A673 (cell line): ENCODE measurements around the gene RAB18. TPM values are rescaled to one million over a fixed set of nuclear protein-coding genes. Genes with fewer than 3 reads are reported as not detected.
A peak's percentile ranks its signal among the peaks of the same experiment; 100 is the strongest.

ENCODE experiments used
- BruUV-seq: library from RNA; stranded (reverse); fragments of 400-500 nt; replicated peaks from 2 replicates; lab custom pipeline; 2021; lab: Mats Ljungman, UMichigan
- CTCF ChIA-PET: fragments of 300-600 bp; sonication (Branson Sonifier 250); formaldehyde crosslinking; loops from one replicate; lab custom pipeline; 2022; ENCODE audit warnings: antibody characterized with exemption; lab: Charles Lee
- POLR2A ChIA-PET: fragments of 300-600 bp; sonication (Branson Sonifier 250); formaldehyde crosslinking; loops from one replicate; lab custom pipeline; 2022; ENCODE audit warnings: antibody characterized with exemption; ENCODE audit not compliant: low non-redundant PET; lab: Charles Lee
- DNase-seq: peaks from one replicate; pipeline ENCODE4 v3.0.0-alpha.2; 2015; ENCODE audit warnings: low spot score
- H3K27ac ChIP-seq: fragments of 200-600 bp; sonication (generic); 2 replicates; pipeline ENCODE4 v1.5.1; 2016; ENCODE audit warnings: mixed run types, low read depth, mild to moderate bottlenecking, mixed read lengths, antibody characterized with exemption, low read length; ENCODE audit not compliant: poor library complexity, severe bottlenecking
- H3K27me3 ChIP-seq: fragments of 200-600 bp; sonication (generic); replicated peaks from 2 replicates; pipeline ENCODE4 v1.6.1; 2017; ENCODE audit warnings: mixed run types, low read depth, mild to moderate bottlenecking, mixed read lengths, antibody characterized with exemption, low read length; ENCODE audit not compliant: insufficient read depth, poor library complexity
- H3K36me3 ChIP-seq: fragments of 200-600 bp; sonication (generic); 2 replicates; pipeline ENCODE4 v1.6.1; 2016; ENCODE audit warnings: mixed run types, mild to moderate bottlenecking, mixed read lengths, antibody characterized with exemption, low read length; ENCODE audit not compliant: insufficient read depth, poor library complexity, severe bottlenecking
- H3K4me1 ChIP-seq: fragments of 200-600 bp; sonication (generic); 2 replicates; pipeline ENCODE4 v1.6.1; 2017; ENCODE audit warnings: mixed run types, mild to moderate bottlenecking, mixed read lengths, antibody characterized with exemption, low read length; ENCODE audit not compliant: insufficient read depth, poor library complexity, severe bottlenecking
- H3K4me3 ChIP-seq: fragments of 200-600 bp; sonication (generic); 2 replicates; pipeline ENCODE4 v1.5.1; 2016; ENCODE audit warnings: low read depth, mixed run types, mild to moderate bottlenecking, mixed read lengths, low read length; ENCODE audit not compliant: poor library complexity, severe bottlenecking
- H3K9me3 ChIP-seq: fragments of 200-600 bp; sonication (generic); 2 replicates; pipeline ENCODE4 v1.6.1; 2016; ENCODE audit warnings: mixed run types, low read depth, mild to moderate bottlenecking, mixed read lengths, antibody characterized with exemption, low read length; ENCODE audit not compliant: poor library complexity, severe bottlenecking
- CTCF ChIP-seq: fragments of 300-800, 200-600 bp; sonication (generic); conservative IDR thresholded peaks from 2 replicates; pipeline ENCODE4 v1.5.1; 2017; ENCODE audit warnings: low read depth, mild to moderate bottlenecking, antibody characterized with exemption, low read length, moderate library complexity, mixed read lengths
- EZH2 ChIP-seq: fragments of 200-600 bp; sonication (generic); IDR thresholded peaks from 2 replicates; pipeline ENCODE4 v1.6.1; 2017; ENCODE audit warnings: borderline replicate concordance, low read depth, mild to moderate bottlenecking, mixed read lengths, antibody characterized with exemption, low read length; ENCODE audit not compliant: poor library complexity, severe bottlenecking
- intact Hi-C: fragments of 100-400 bp; cut with micrococcal nuclease; formaldehyde crosslinking; loops from one replicate; pipeline ENCODE4 v1.10.0; 2022; ENCODE audit not compliant: unreplicated experiment
- total RNA-seq: library from RNA; stranded (reverse); gene quantifications from 2 replicates; pipeline ENCODE4 v1.2.3, GENCODE V29; 2021

RAB18 gene
- total RNA-seq, 1 experiment from 2014 or later: 110 TPM

DNA sequence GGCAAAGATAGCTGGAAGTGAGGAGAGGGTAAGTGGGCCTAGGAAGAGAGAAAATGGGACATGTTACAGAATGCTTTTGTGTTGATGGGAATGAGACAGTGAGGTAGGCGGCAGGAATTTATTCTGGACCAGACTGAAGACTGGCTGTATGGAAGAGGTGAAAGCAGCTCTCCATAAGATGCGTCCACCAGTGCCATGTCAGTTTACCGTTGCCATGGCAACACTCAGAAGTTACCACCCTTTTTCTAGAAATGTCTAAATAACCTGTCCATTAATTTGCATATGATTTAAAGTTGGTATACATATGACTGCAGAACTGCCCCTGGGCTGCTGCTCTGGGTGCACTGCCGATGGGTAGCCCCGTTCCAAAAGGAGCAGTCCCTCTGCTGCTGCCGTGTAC lies 46.7 kb downstream of the RAB18 start:
- Histone ChIP-seq H3K27me3 (no peaks in the 10 kb centered on the region), H3K9me3 (no peaks in the 10 kb centered on the region), H3K4me3 (no peak overlapping the region), H3K36me3 (no peaks in the 10 kb centered on the region), H3K4me1 (no peaks in the 10 kb centered on the region), H3K27ac (no peak overlapping the region)
- intact Hi-C loops: no loop called here
- no peak for DNase-seq
- BruUV-seq: no TSS peak
- ChIA-PET POLR2A (no interaction called here), CTCF (no interaction called here)
- TF ChIP-seq CTCF (no peak), EZH2 (no peak)

DNA sequence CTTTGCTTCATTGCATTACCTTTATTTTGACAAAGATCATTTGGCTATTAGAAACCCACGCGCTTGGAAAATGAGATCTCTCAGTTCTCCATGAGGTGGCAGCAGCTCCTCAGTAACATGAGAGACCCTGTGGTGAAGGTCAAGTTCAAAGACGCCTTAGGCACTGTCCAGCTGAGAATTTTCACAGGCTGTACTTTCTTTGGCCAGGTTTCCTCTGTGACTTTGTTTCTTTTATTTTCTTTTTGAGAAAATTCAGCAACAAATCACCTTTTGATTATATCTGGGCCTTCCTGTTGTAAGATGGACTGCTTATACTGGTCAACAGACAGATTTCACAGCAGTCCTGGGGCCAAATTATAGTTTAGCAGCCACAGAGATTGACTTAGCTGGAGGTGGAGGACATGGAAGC lies 54.5 kb downstream of the RAB18 start:
- ChIA-PET CTCF (no interaction called here), POLR2A (no interaction called here)
- H3K27me3 ChIP-seq: no peaks in the 10 kb centered on the region
- no peaks in the 10 kb centered on the region for H3K36me3 ChIP-seq
- no TSS peak for BruUV-seq
- H3K9me3 ChIP-seq: no peaks in the 10 kb centered on the region
- H3K4me1 ChIP-seq: no peaks in the 10 kb centered on the region
- no peak overlapping the region for H3K27ac ChIP-seq
- peak; percentile 39 for DNase-seq
- intact Hi-C loops: loop anchor here (2.0 to 5.0 kb wide), 2 partner anchors 98 to 684 kb away; no protein-coding TSS in a partner anchor
- TF ChIP-seq CTCF (peak; percentile 79), EZH2 (no peak)
- H3K4me3 ChIP-seq: no peak overlapping the region

GRCh38 chr10:27561334-27561733 lies 57.2 kb downstream of the RAB18 start:
- Histone ChIP-seq H3K27ac (no peak overlapping the region), H3K4me1 (no peaks in the 10 kb centered on the region), H3K27me3 (no peaks in the 10 kb centered on the region), H3K36me3 (no peaks in the 10 kb centered on the region), H3K9me3 (no peaks in the 10 kb centered on the region), H3K4me3 (no peak overlapping the region)
- DNase-seq: no peak
- CTCF ChIA-PET: no interaction called here
- BruUV-seq: no TSS peak
- intact Hi-C loops: no loop called here
- TF ChIP-seq CTCF (no peak), EZH2 (no peak)
- POLR2A ChIA-PET: no interaction called here
